HFF-Myc (cell line): ENCODE data around the gene METTL24.

Experiments
- DNase-seq: peaks from one replicate; pipeline ENCODE4 v3.0.0-alpha.2; 2011; ENCODE audit warnings: low read depth; ENCODE audit errors: extremely low read depth
- H3K4me3 ChIP-seq: replicated peaks from 2 replicates; pipeline ENCODE4 v1.5.1; 2011; ENCODE audit warnings: low read depth, mild to moderate bottlenecking, control low read depth, low read length
- CTCF ChIP-seq: IDR thresholded peaks from 2 replicates; pipeline ENCODE4 v1.5.1; 2012; ENCODE audit warnings: mild to moderate bottlenecking, low read depth, low read length, control low read depth; ENCODE audit errors: missing control alignments

METTL24 gene

DNA sequence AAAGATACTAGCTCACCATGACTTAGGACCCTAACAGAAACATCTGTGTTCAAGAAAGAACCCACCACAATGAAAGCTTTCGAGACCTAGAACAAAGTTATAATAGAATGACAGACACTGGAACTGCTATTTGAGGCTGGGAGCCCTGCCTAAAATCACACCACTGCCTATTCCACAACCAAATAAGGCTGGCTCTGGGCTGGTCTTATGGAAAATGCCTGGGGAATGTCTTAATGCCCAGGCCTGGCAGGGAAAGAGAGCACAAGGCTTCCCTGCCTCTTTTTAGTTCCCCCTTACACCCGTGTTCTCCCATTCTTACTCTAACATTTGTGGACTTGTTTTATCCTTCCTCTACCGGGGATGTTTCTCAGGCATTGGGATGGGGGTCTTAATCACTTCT lies 5.6 kb upstream of the METTL24 start:
- no peak for TF ChIP-seq CTCF
- no peak for DNase-seq
- no peak overlapping the region for H3K4me3 ChIP-seq

DNA sequence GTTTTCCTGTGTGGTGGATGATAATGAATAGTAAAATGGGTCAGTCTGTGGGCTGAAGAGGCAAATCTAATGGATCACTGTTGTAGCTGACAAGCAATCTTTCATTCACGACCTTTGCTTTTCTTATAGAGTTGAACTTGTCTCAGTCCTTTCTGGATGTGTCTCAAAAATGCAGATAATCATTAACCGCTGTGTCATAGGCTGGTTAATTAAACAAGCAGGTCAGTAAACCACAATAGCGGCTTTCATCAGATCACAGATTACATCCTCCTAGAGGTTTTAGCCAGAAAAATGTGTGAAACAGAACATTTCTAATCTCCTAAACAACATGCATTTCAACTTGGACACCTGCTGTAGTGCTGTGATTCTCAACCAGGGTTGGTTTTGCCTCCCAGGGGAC lies 2.5 kb upstream of the METTL24 start:
- H3K4me3 ChIP-seq: no peak overlapping the region
- no peak for TF ChIP-seq CTCF
- no peak for DNase-seq

DNA sequence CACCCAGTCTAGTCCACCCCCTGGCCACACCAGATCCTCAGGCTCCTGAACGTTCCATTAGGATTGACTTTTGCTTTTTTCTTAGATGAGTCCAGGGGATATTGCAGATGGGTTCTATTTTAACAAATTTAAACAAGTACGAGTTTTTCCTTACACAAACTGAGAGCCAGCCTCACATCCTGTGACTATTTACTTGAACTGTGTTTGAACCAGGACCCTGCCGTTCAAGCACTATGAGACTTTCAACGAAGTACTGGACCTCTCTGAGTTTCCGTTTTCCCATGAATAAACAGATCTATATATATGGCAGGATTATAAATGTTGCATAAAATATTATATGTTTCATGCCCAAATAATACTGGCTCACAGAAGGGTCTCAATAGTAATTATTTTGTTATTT lies 1.4 kb upstream of the METTL24 start:
- H3K4me3 ChIP-seq: no peak overlapping the region
- no peak for TF ChIP-seq CTCF
- no peak for DNase-seq

GRCh38 chr6:110358553-110359160 lies 508 bp upstream of the METTL24 start:
- TF ChIP-seq CTCF: no peak
- DNase-seq: no peak
- H3K4me3 ChIP-seq: peak overlapping the region; percentile 37

DNA sequence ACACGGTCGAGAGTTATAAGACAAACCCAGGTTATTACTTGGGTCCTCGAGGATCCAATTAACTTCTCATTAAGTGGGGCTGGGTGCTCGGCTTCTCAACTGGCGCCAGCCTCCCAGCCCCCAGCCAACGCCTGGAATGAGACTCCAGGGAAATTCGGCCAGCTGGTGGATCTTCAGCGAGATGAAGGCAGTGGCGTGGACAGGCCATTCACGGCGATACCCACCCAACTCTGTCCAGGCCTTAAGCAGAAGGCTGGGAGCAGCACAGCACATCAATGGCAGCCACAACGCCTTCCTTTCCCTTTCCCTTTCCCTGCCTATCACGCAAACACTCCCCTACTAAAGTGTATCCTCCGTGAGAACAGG lies 868 bp downstream of the METTL24 start:
- DNase-seq: no peak
- TF ChIP-seq CTCF: no peak
- peak overlapping the region; percentile 33 for H3K4me3 ChIP-seq

DNA sequence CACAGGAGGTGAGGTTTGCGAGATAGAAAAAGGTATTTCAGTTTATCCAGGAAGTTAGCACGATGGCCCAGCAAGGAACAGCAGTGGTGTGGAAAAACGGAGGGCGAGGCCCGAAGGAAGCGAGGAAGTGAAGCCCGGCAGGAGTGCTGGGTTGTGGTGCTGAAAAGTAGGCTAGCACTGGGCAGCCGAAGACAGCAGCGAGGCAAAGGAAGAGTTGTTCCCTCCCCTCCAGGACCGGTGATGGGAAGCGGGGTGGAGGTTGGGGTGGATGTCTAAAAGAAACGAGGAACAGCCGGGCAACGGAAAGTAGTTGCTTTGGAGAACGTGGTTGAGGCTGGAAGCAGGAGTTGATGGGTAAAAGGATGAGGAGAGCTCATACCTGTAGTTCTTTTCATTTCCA lies 1.4 kb downstream of the METTL24 start:
- no peak for TF ChIP-seq CTCF
- DNase-seq: no peak
- H3K4me3 ChIP-seq: no peak overlapping the region

- no peak for DNase-seq
- no peak overlapping the region for H3K4me3 ChIP-seq
- no peak for TF ChIP-seq CTCF
Measured at GRCh38 chr6:110355727-110356126, 2.4 kb downstream of the METTL24 start.
